A549 (cell line): ENCODE results near the gene MYH14. TPM values are rescaled to one million over a fixed set of nuclear protein-coding genes. Genes with fewer than 3 reads are reported as not detected.

Experiments
- ATAC-seq, 2 experiments: fragments of 200-7000 bp in 1 of 2; fragments of >200 bp in 1 of 2; cut with Nextera tagmentation in 1 of 2; cut with Tn5 transposase in 1 of 2; 3 replicates each; pipeline versions ENCODE4 v1.8.0 to v1.9.1; 2018 to 2020; ENCODE audit warnings: mild to moderate bottlenecking in 1 of 2, moderate library complexity in 1 of 2
- CTCF ChIA-PET: fragments of 300-600 bp; sonication (Branson Sonifier 250); formaldehyde crosslinking; extraction: SDS; loops from one replicate; lab custom pipeline; 2021; ENCODE audit warnings: antibody characterized with exemption, inconsistent platforms; lab: Yijun Ruan, JAX
- POLR2A ChIA-PET: fragments of 350-600 bp; formaldehyde crosslinking; extraction: SDS; loops from one replicate; lab custom pipeline; 2021; ENCODE audit warnings: antibody characterized with exemption, inconsistent platforms; lab: Yijun Ruan, JAX
- DNase-seq, 2 experiments: peaks; one replicate each; pipeline versions ENCODE4 v3.0.0 to v3.0.0-alpha.2; 2011 to 2016; ENCODE audit warnings: low read depth in 1 of 2, low spot score in 1 of 2
- FAIRE-seq: peaks from 2 replicates; lab custom pipeline; 2011; peaks lifted over from hg19 to GRCh38; lab: Jason Lieb, UNC
- H3K27ac ChIP-seq, 2 experiments: fragments of >200 bp; sonication (Bioruptor Twin); formaldehyde crosslinking; 3 replicates each; pipeline ENCODE4 v1.5.1; 2016 to 2017
- H3K4me1 ChIP-seq: fragments of >200 bp; sonication (Bioruptor Twin); formaldehyde crosslinking; 3 replicates; pipeline ENCODE4 v1.6.1; 2016
- H3K4me2 ChIP-seq: fragments of >200 bp; sonication (Bioruptor Twin); formaldehyde crosslinking; 3 replicates; pipeline ENCODE4 v1.6.1; 2016
- H3K4me3 ChIP-seq: fragments of >200 bp; sonication (Bioruptor Twin); formaldehyde crosslinking; 3 replicates; pipeline ENCODE4 v1.5.1; 2016
- H3K9me3 ChIP-seq: fragments of >200 bp; sonication (Bioruptor Twin); formaldehyde crosslinking; 3 replicates; pipeline ENCODE4 v1.6.1; 2016
- ATOH8 ChIP-seq: fragments of 250-450 bp; sonication (Bioruptor Pico); IDR thresholded peaks from 2 replicates; pipeline ENCODE4 v1.5.0; 2020; ENCODE audit warnings: low read depth, mild to moderate bottlenecking, moderate library complexity
- BHLHE40 ChIP-seq: IDR thresholded peaks from 2 replicates; pipeline ENCODE4 v1.6.1; 2012; ENCODE audit warnings: low read depth, low read length, inconsistent platforms
- CBX8 ChIP-seq: fragments of 200-600 bp; sonication (generic); IDR thresholded peaks from 2 replicates; pipeline ENCODE4 v1.6.1; 2016
- CEBPB ChIP-seq, 2 experiments: fragments of >200 bp in 1 of 2; sonication (Bioruptor Twin) in 1 of 2; formaldehyde crosslinking in 1 of 2; IDR thresholded peaks; 2 replicates each; pipeline ENCODE4 v1.6.1; 2012 to 2016
- CHD2 ChIP-seq: fragments of 150-350 bp; IDR thresholded peaks from 2 replicates; pipeline ENCODE4 v1.6.1; 2014; ENCODE audit warnings: low read length; ENCODE audit not compliant: partially characterized antibody
- CHD4 ChIP-seq: fragments of 200-600 bp; sonication (generic); IDR thresholded peaks from 2 replicates; pipeline ENCODE4 v1.6.1; 2016; ENCODE audit warnings: antibody characterized with exemption, mild to moderate bottlenecking, borderline replicate concordance
- EHF ChIP-seq: fragments of 250-450 bp; sonication (Bioruptor Pico); IDR thresholded peaks from 2 replicates; pipeline ENCODE4 v1.5.0; 2020; ENCODE audit warnings: mild to moderate bottlenecking
- EHMT2 ChIP-seq: fragments of 200-600 bp; sonication (generic); IDR thresholded peaks from 2 replicates; pipeline ENCODE4 v1.6.1; 2016; ENCODE audit warnings: antibody characterized with exemption, low read depth, mild to moderate bottlenecking, moderate library complexity
- EP300 ChIP-seq, 2 experiments: fragments of >200 bp; sonication (Bioruptor Twin); formaldehyde crosslinking; IDR thresholded peaks; 2 replicates in 1 of 2; 3 replicates in 1 of 2; pipeline ENCODE4 v1.6.1; 2016 to 2017
- FOSB ChIP-seq: fragments of 250-450 bp; sonication (Bioruptor Pico); IDR thresholded peaks from 2 replicates; pipeline ENCODE4 v1.5.0; 2020; ENCODE audit warnings: mild to moderate bottlenecking, moderate library complexity
- FOSL2 ChIP-seq, 2 experiments: fragments of 450-650 bp in 1 of 2; fragments of >200 bp in 1 of 2; sonication (Bioruptor Twin) in 1 of 2; formaldehyde crosslinking; IDR thresholded peaks; 2 replicates each; pipeline versions ENCODE4 v1.5.0 to v1.6.1; 2016 to 2020; ENCODE audit warnings: mild to moderate bottlenecking in 1 of 2, moderate library complexity in 1 of 2
- FOXS1 ChIP-seq: fragments of 250-450 bp; sonication (Bioruptor Pico); IDR thresholded peaks from 2 replicates; pipeline ENCODE4 v1.5.0; 2020; ENCODE audit warnings: mild to moderate bottlenecking, moderate library complexity
- HOXB13 ChIP-seq: fragments of 250-450 bp; sonication (Bioruptor Pico); IDR thresholded peaks from 2 replicates; pipeline ENCODE4 v1.5.0; 2020; ENCODE audit warnings: low read depth, mild to moderate bottlenecking, moderate library complexity
- HOXB5 ChIP-seq: fragments of 250-450 bp; sonication (Bioruptor Pico); IDR thresholded peaks from 2 replicates; pipeline ENCODE4 v1.5.0; 2020; ENCODE audit warnings: mild to moderate bottlenecking, moderate library complexity
- KDM5A ChIP-seq: fragments of 200-600 bp; sonication (generic); IDR thresholded peaks from 2 replicates; pipeline ENCODE4 v1.6.1; 2016; ENCODE audit warnings: antibody characterized with exemption, mild to moderate bottlenecking
- MAFK ChIP-seq: fragments of 450-650 bp; IDR thresholded peaks from 2 replicates; pipeline ENCODE4 v1.6.1; 2014; ENCODE audit not compliant: partially characterized antibody
- MYC ChIP-seq: IDR thresholded peaks from 2 replicates; pipeline ENCODE4 v1.6.1; 2012; ENCODE audit warnings: mild to moderate bottlenecking, inconsistent platforms, low read length, improper control_type of control experiment, borderline replicate concordance
- NFE2L2 ChIP-seq: fragments of 150-350 bp; conservative IDR thresholded peaks from 2 replicates; pipeline ENCODE4 v1.6.1; 2014; ENCODE audit warnings: low read length
- POLR2A ChIP-seq: IDR thresholded peaks from 2 replicates; pipeline ENCODE4 v1.6.1; 2012; ENCODE audit warnings: mild to moderate bottlenecking, low read length
- RAD21 ChIP-seq, 2 experiments: fragments of >200 bp in 1 of 2; sonication (Bioruptor Twin) in 1 of 2; formaldehyde crosslinking in 1 of 2; IDR thresholded peaks in 1 of 2; conservative IDR thresholded peaks in 1 of 2; 2 replicates in 1 of 2; 3 replicates in 1 of 2; pipeline ENCODE4 v1.6.1; 2012 to 2018; ENCODE audit warnings: inconsistent platforms in 1 of 2
- RCOR1 ChIP-seq: fragments of 150-350 bp; IDR thresholded peaks from 2 replicates; pipeline ENCODE4 v1.6.1; 2014; ENCODE audit warnings: antibody characterized with exemption, low read length, low read depth
- RNF2 ChIP-seq: fragments of 200-600 bp; sonication (generic); IDR thresholded peaks from 2 replicates; pipeline ENCODE4 v1.6.1; 2016; ENCODE audit warnings: low read depth, mild to moderate bottlenecking, antibody characterized with exemption, moderate library complexity, borderline replicate concordance
- SREBF2 ChIP-seq: fragments of 450-650 bp; IDR thresholded peaks from 2 replicates; pipeline ENCODE4 v1.6.1; 2014; ENCODE audit warnings: mild to moderate bottlenecking, moderate library complexity
- TP53 ChIP-seq: fragments of 250-450 bp; sonication (Bioruptor Pico); IDR thresholded peaks from 2 replicates; pipeline ENCODE4 v1.5.0; 2021; ENCODE audit warnings: mild to moderate bottlenecking, moderate library complexity
- ZC3H11A ChIP-seq: fragments of 450-650 bp; IDR thresholded peaks from 2 replicates; pipeline ENCODE4 v1.6.1; 2014; ENCODE audit warnings: antibody characterized with exemption, mild to moderate bottlenecking
- ZNF302 ChIP-seq: fragments of 250-450 bp; sonication (Bioruptor Pico); IDR thresholded peaks from 2 replicates; pipeline ENCODE4 v1.9.0; 2021; ENCODE audit warnings: inconsistent platforms, mild to moderate bottlenecking, moderate library complexity
- ZSCAN20 ChIP-seq: fragments of 250-450 bp; sonication (Bioruptor Pico); IDR thresholded peaks from 2 replicates; pipeline ENCODE4 v1.8.0; 2022; ENCODE audit warnings: mild to moderate bottlenecking, moderate library complexity
- WGBS: methylation state at CpG from one replicate; pipeline ENCODE4 v1.1.6; 2017; ENCODE audit errors: missing lambda C conversion rate; 5-methylcytosine and 5-hydroxymethylcytosine counted together
- polyA plus RNA-seq, 4 experiments: library from polyadenylated mRNA; depleted of rRNA in 3 of 4; stranded (reverse); fragments of >200 nt; fragmentation: RNase III in 1 of 4; extraction: RNeasy Plus Mini Kit Qiagen cat#74134 plus additional on column Dnase treatment in 1 of 4; gene quantifications; 2 replicates in 3 of 4; 3 replicates in 1 of 4; pipeline ENCODE4 v1.2.3, GENCODE V29; 2011 to 2017
- TF ChIP-seq, protein P1 (sequence below): fragments of 450-650 bp; IDR thresholded peaks from 2 replicates; pipeline ENCODE4 v1.6.1; 2014; ENCODE audit warnings: antibody characterized with exemption

Gene MYH14
- polyA plus RNA-seq, 2 of the 4 experiments (the other 2 are of a cell fraction) = 4.0 to 7.0 TPM

- TF ChIP-seq ZSCAN20 (CRISPR knock-in tag) = no peak
- no peak for TF ChIP-seq CEBPB (IDR thresholded peaks at IDR 0.05)
- TF ChIP-seq CHD2 = no peak
- TF ChIP-seq NFE2L2 = no peak
- no peak for TF ChIP-seq EHMT2
- TF ChIP-seq BHLHE40 = no peak
- TF ChIP-seq SREBF2 = no peak
- TF ChIP-seq EHF (CRISPR knock-in tag) = no peak
- TF ChIP-seq TP53 (CRISPR knock-in tag) = no peak
- TF ChIP-seq EP300 (IDR thresholded peaks at IDR 0.05) = no peak
- TF ChIP-seq ZNF302 (CRISPR knock-in tag) = no peak
- TF ChIP-seq HOXB5 (CRISPR knock-in tag) = no peak
- no peak for TF ChIP-seq CHD4
- no peak for TF ChIP-seq CBX8
- TF ChIP-seq RAD21 (conservative IDR thresholded peaks at IDR 0.05 in 1 of 2, IDR thresholded peaks at IDR 0.05 in 1 of 2) = no peak
- no peak for TF ChIP-seq RNF2
- TF ChIP-seq ATOH8 = no peak
- TF ChIP-seq HOXB13 = no peak
- no peak for ATAC-seq
- Histone ChIP-seq H3K4me3 (no peak overlapping the region), H3K9me3 (peaks cover 3% of the 10 kb centered on the region; the same call in 1 of the 3 replicates), H3K4me2 (no peak overlapping the region), H3K4me1 (no peaks in the 10 kb centered on the region), H3K27ac (no peak overlapping the region)
- no peak for DNase-seq
- CTCF ChIA-PET = interaction anchor here (0.7 to 1.0 kb wide), 2 partner anchors 61 to 243 kb away, joined by 3 read pairs; no protein-coding TSS in a partner anchor
- POLR2A ChIA-PET = no interaction called here
- WGBS = 87% methylated on average over 7 of the region's 7 CpGs
- FAIRE-seq = no peak
These were observed 5.7 kb downstream of the MYH14 start for GRCh38 chr19:50209131-50209530.

DNA sequence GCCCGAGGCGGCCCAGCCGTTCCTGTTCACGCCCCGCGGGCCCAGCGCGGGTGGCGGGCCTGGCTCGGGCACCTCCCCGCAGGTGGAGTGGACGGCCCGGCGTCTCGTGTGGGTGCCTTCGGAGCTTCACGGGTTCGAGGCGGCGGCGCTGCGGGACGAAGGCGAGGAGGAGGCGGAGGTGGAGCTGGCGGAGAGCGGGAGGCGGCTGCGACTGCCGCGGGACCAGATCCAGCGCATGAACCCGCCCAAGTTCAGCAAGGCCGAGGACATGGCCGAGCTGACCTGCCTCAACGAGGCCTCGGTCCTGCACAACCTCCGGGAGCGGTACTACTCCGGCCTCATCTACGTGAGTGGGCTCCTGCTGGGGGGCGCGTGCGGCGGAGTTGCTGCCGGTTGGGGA, 7.0 kb downstream of the MYH14 start:
- DNase-seq (no peak), FAIRE-seq (no peak), ATAC-seq (no peak)
- ChIA-PET POLR2A (no interaction called here), CTCF (interaction anchor here (0.7 to 1.0 kb wide), 2 partner anchors 11 to 242 kb away, joined by 3 read pairs; no protein-coding TSS in a partner anchor)
- WGBS = 95% methylated on average over 40 of the region's 46 CpGs
- H3K9me3 ChIP-seq = peaks cover 3% of the 10 kb centered on the region; the same call in 1 of the 3 replicates
- TF ChIP-seq KDM5A (no peak), CHD4 (no peak), EHMT2 (no peak), FOSL2 (IDR thresholded peaks at IDR 0.05) (no peak), FOSL2 (CRISPR knock-in tag; IDR thresholded peaks at IDR 0.05) (no peak), FOXS1 (CRISPR knock-in tag) (no peak), ZC3H11A (no peak), RCOR1 (no peak), POLR2A (no peak), MYC (no peak), FOSB (no peak), MAFK (no peak), CBX8 (no peak), CEBPB (IDR thresholded peaks at IDR 0.05) (no peak), ZNF302 (CRISPR knock-in tag) (no peak), BHLHE40 (no peak)
- TF ChIP-seq, protein P1, sequence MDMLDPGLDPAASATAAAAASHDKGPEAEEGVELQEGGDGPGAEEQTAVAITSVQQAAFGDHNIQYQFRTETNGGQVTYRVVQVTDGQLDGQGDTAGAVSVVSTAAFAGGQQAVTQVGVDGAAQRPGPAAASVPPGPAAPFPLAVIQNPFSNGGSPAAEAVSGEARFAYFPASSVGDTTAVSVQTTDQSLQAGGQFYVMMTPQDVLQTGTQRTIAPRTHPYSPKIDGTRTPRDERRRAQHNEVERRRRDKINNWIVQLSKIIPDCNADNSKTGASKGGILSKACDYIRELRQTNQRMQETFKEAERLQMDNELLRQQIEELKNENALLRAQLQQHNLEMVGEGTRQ = no peak
- H3K4me2 ChIP-seq = no peak overlapping the region
- H3K4me1 ChIP-seq = no peaks in the 10 kb centered on the region
- H3K27ac ChIP-seq = no peak overlapping the region
- no peak overlapping the region for H3K4me3 ChIP-seq
